Lung (tissue), 12 donors: ENCODE results near the gene ITGAV. TPM values are rescaled to one million over a fixed set of nuclear protein-coding genes. Genes with fewer than 3 reads are reported as not detected.

Source experiments
- ATAC-seq: fragments of 200-7000 bp; cut with Tn5 transposase; one replicate; pipeline ENCODE4 v1.9.1; 2020; ENCODE audit warnings: moderate number of reproducible peaks; ENCODE audit not compliant: insufficient read depth, low FRiP score
- DNase-seq, 3 donors: peaks; one replicate each; pipeline ENCODE4 v3.0.0-alpha.2; 2013 to 2017
- H3K27ac ChIP-seq, 2 donors: one replicate each; pipeline ENCODE4 v1.5.1; 2013; ENCODE audit warnings: mild to moderate bottlenecking in 2 of 2, moderate library complexity in 2 of 2, control low read depth in 1 of 2, inconsistent platforms in 1 of 2, low read depth in 1 of 2, low read length in 1 of 2
- H3K27me3 ChIP-seq, 3 donors: one replicate each; pipeline ENCODE4 v1.5.1; 2013; ENCODE audit warnings: low read length in 2 of 3; ENCODE audit not compliant: control insufficient read depth in 3 of 3, insufficient read depth in 3 of 3
- H3K36me3 ChIP-seq, 4 donors: one replicate each; pipeline ENCODE4 v1.5.1; 2013; ENCODE audit warnings: low read length in 4 of 4, mild to moderate bottlenecking in 1 of 4, moderate library complexity in 1 of 4; ENCODE audit not compliant: control insufficient read depth in 4 of 4, insufficient read depth in 4 of 4
- H3K4me1 ChIP-seq, 5 donors: one replicate each; pipeline ENCODE4 v1.5.1; 2013; ENCODE audit warnings: low read length in 5 of 5, mild to moderate bottlenecking in 2 of 5, moderate library complexity in 1 of 5; ENCODE audit not compliant: control insufficient read depth in 5 of 5, insufficient read depth in 5 of 5
- H3K4me3 ChIP-seq: one replicate; pipeline ENCODE4 v1.5.1; 2013; ENCODE audit warnings: mild to moderate bottlenecking, control low read depth, moderate library complexity
- H3K9ac ChIP-seq, 2 donors: one replicate each; pipeline ENCODE4 v1.5.1; 2013; ENCODE audit warnings: low read length in 2 of 2, control low read depth in 1 of 2; ENCODE audit not compliant: insufficient read depth in 1 of 2
- H3K9me3 ChIP-seq, 4 donors: one replicate each; pipeline ENCODE4 v1.5.1; 2013; ENCODE audit warnings: low read length in 3 of 4, mild to moderate bottlenecking in 1 of 4, moderate library complexity in 1 of 4; ENCODE audit not compliant: control insufficient read depth in 4 of 4, insufficient read depth in 3 of 4
- CTCF ChIP-seq: IDR thresholded peaks from 2 replicates; pipeline ENCODE4 v1.5.1; 2012; ENCODE audit warnings: mild to moderate bottlenecking; ENCODE audit errors: control extremely low read depth, extremely low read depth
- WGBS, 2 donors: extraction: QIAGEN DNeasy Blood & Tissue Kit; methylation state at CpG; one replicate each; pipeline ENCODE4 v1.1.7; 2013; 5-methylcytosine and 5-hydroxymethylcytosine counted together
- polyA plus RNA-seq, 2 donors: library from polyadenylated mRNA; stranded (reverse); fragments of 200-250 nt; gene quantifications; one replicate each; pipeline ENCODE4 v1.2.1, GENCODE V29; 2013
- total RNA-seq, 2 donors: library from RNA; depleted of rRNA in 1 of 2; stranded (reverse); fragments of >200 nt in 1 of 2; gene quantifications; one replicate each; pipeline ENCODE4 v1.2.1, GENCODE V29; 2014 to 2021
- donor health status: control.
- donor health status: control.
- donor health status: Bipolar disorder and iron deficiency.
- donor health status: healthy.
- donor health status: DM: yes; HTN: yes; CAD: no.

The ITGAV gene
- total and polyA plus RNA-seq, 4 donors: 10.1 to 91.8 (median 43.8) TPM

DNA sequence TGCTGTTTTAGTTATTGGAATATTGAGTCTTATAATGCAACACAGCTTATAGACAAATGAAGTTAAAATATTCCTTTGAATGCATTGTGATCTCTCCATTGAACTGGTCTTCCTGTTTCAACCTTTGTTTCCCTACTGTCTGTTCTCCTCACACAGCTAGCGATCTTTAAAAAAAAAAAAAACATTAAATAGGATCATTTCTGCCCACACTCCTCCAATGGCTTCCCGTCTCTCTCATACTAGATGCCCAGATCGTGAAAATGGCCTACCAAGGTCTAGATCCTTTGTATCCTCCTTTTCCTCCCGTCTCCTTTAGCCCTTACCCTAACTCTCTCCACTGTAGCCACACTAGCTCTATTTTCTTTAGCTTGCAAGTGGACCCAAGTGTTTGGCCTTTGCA lies 106.4 kb downstream of the ITGAV start:
- no peaks in the 10 kb centered on the region for H3K27me3 ChIP-seq
- DNase-seq (no peak), ATAC-seq (no peak)
- no peak overlapping the region for H3K9ac ChIP-seq
- no peaks in the 10 kb centered on the region for H3K9me3 ChIP-seq
- WGBS, 2 donors: 94 to 98% methylated on average over 4 of the region's 4 CpGs
- no peak overlapping the region for H3K4me3 ChIP-seq
- peaks cover 0 to 5% (median 4%) of the 10 kb centered on the region in 5 donors for H3K4me1 ChIP-seq
- TF ChIP-seq CTCF: no peak
- no peak overlapping the region for H3K27ac ChIP-seq
- no peaks in the 10 kb centered on the region for H3K36me3 ChIP-seq

GRCh38 chr2:186696804-186697203 lies 106.9 kb downstream of the ITGAV start:
- Histone ChIP-seq H3K4me3 (no peak overlapping the region), H3K9ac (no peak overlapping the region), H3K4me1 (peaks cover 0 to 5% (median 4%) of the 10 kb centered on the region in 5 donors), H3K9me3 (no peaks in the 10 kb centered on the region), H3K27ac (no peak overlapping the region), H3K36me3 (no peaks in the 10 kb centered on the region), H3K27me3 (no peaks in the 10 kb centered on the region)
- no peak for TF ChIP-seq CTCF
- no peak for DNase-seq
- no peak for ATAC-seq
- WGBS, 2 donors: 49 to 61% methylated on average over 4 of the region's 4 CpGs

- WGBS, 2 donors: 98 to 99% methylated on average over 1 of the region's 1 CpG
- ATAC-seq: no peak
- no peaks in the 10 kb centered on the region for H3K9me3 ChIP-seq
- H3K36me3 ChIP-seq: no peaks in the 10 kb centered on the region
- no peak for TF ChIP-seq CTCF
- H3K27ac ChIP-seq: no peak overlapping the region
- peaks cover 0 to 5% (median 4%) of the 10 kb centered on the region in 5 donors for H3K4me1 ChIP-seq
- H3K4me3 ChIP-seq: no peak overlapping the region
- H3K27me3 ChIP-seq: no peaks in the 10 kb centered on the region
- DNase-seq: no peak
- no peak overlapping the region for H3K9ac ChIP-seq
Measured at GRCh38 chr2:186697536-186697935, 107.7 kb downstream of the ITGAV start.

DNA sequence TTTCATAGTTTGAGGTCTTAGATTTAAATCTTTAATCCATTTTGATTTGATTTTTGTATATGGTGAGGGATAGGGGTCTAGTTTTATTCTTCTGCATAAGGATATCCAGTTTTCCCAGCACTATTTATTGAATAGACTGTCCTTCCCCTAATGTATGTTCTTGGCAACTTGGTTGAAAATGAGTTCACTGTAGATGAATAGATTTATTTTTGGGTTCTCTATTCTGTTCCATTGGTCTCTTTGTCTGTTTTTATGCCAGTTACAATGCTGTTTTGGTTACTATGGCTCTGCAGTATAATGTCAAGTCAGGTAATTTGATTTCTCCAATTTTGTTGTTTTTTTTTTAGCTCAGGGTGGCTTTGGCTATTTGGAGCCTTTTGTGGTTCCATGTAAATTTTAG lies 109.9 kb downstream of the ITGAV start:
- no peaks in the 10 kb centered on the region for H3K36me3 ChIP-seq
- no peak for DNase-seq
- ATAC-seq: no peak
- H3K9me3 ChIP-seq: no peaks in the 10 kb centered on the region
- no peak overlapping the region for H3K4me3 ChIP-seq
- TF ChIP-seq CTCF: no peak
- no peaks in the 10 kb centered on the region for H3K27me3 ChIP-seq
- no peak overlapping the region for H3K27ac ChIP-seq
- H3K9ac ChIP-seq: no peak overlapping the region
- H3K4me1 ChIP-seq: peaks cover 0 to 4% (median 0%) of the 10 kb centered on the region in 5 donors
